Kidney (tissue), 14 donors: Measurements from ENCODE around the gene RBM23. TPM values are rescaled to one million over a fixed set of nuclear protein-coding genes. Genes with fewer than 3 reads are reported as not detected.
A peak's percentile ranks its signal among the peaks of the same experiment; 100 is the strongest.

Experiments used
- DNase-seq, 5 donors: peaks; one replicate each; pipeline ENCODE4 v3.0.0-alpha.2; 2013 to 2020
- FAIRE-seq: peaks from 2 replicates; lab custom pipeline; 2012; peaks lifted over from hg19 to GRCh38; lab: Jason Lieb, UNC
- H3K27ac ChIP-seq, 2 donors: one replicate each; pipeline ENCODE4 v1.7.0; 2013; ENCODE audit warnings: low read depth in 2 of 2, low read length in 2 of 2, inconsistent platforms in 1 of 2
- H3K27me3 ChIP-seq: one replicate; pipeline ENCODE4 v1.7.1; 2013; ENCODE audit warnings: low read length, inconsistent platforms; ENCODE audit not compliant: control insufficient read depth, insufficient read depth
- H3K36me3 ChIP-seq, 3 donors: one replicate each; pipeline versions ENCODE4 v1.7.0 to v1.7.1; 2013; ENCODE audit warnings: low read length in 3 of 3, control low read depth in 1 of 3, inconsistent platforms in 1 of 3; ENCODE audit not compliant: insufficient read depth in 3 of 3, control insufficient read depth in 2 of 3
- H3K4me1 ChIP-seq, 3 donors: one replicate each; pipeline versions ENCODE4 v1.7.0 to v1.7.1; 2013; ENCODE audit warnings: low read length in 3 of 3, inconsistent platforms in 1 of 3, low read depth in 1 of 3; ENCODE audit not compliant: control insufficient read depth in 2 of 3, insufficient read depth in 2 of 3
- H3K4me3 ChIP-seq, 3 donors: one replicate each; pipeline versions ENCODE4 v1.7.0 to v1.8.1; 2013; ENCODE audit warnings: low read length in 3 of 3, control low read depth in 1 of 3, inconsistent platforms in 1 of 3
- H3K9ac ChIP-seq, 3 donors: one replicate each; pipeline versions ENCODE4 v1.7.0 to v1.7.1; 2013; ENCODE audit warnings: low read length in 3 of 3, control low read depth in 1 of 3, inconsistent platforms in 1 of 3
- H3K9me3 ChIP-seq, 3 donors: one replicate each; pipeline versions ENCODE4 v1.7.0 to v1.7.1; 2013; ENCODE audit warnings: low read length in 3 of 3, control low read depth in 1 of 3, inconsistent platforms in 1 of 3; ENCODE audit not compliant: control insufficient read depth in 2 of 3, insufficient read depth in 1 of 3
- intact Hi-C: fragments of 100-400 bp; cut with DNase I; formaldehyde crosslinking; loops from one replicate; pipeline ENCODE4 v1.11.1; 2022
- polyA plus RNA-seq: library from polyadenylated mRNA; stranded (reverse); fragments of 350-450 nt; fragmentation: Illumina TruSeq; extraction: RNeasy Lipid Tissue Mini Kit (QIAGEN cat#74804); gene quantifications from one replicate; pipeline ENCODE4 v1.2.3, GENCODE V29; 2014; ENCODE audit warnings: low read depth, low replicate concordance; ENCODE audit not compliant: insufficient read depth
- total RNA-seq: library from RNA; stranded (reverse); fragmentation: NEBNext Ultra II Directional; extraction: Animal tissue kit (Norgen Biotek cat#: 25700); gene quantifications from one replicate; pipeline ENCODE4 v1.2.1, GENCODE V29; 2021
- TF ChIP-seq, protein P1 (sequence below): IDR thresholded peaks from 3 replicates; pipeline ENCODE4 v1.5.1; 2012; ENCODE audit warnings: mild to moderate bottlenecking, moderate library complexity, borderline replicate concordance; ENCODE audit not compliant: insufficient read depth; ENCODE audit errors: extremely low read depth
- donor health status: control.
- donor health status: control.
- donor health status: control.
- donor health status: control.
- donor health status: control.
- donor health status: DM: yes; HTN: yes; CAD: no.
- donor health status: Normal renal cell carcinoma (clear cell type).

The RBM23 gene
- total and polyA plus RNA-seq, 2 donors from 2014 or later = 44.8 to 93.6 TPM

DNA sequence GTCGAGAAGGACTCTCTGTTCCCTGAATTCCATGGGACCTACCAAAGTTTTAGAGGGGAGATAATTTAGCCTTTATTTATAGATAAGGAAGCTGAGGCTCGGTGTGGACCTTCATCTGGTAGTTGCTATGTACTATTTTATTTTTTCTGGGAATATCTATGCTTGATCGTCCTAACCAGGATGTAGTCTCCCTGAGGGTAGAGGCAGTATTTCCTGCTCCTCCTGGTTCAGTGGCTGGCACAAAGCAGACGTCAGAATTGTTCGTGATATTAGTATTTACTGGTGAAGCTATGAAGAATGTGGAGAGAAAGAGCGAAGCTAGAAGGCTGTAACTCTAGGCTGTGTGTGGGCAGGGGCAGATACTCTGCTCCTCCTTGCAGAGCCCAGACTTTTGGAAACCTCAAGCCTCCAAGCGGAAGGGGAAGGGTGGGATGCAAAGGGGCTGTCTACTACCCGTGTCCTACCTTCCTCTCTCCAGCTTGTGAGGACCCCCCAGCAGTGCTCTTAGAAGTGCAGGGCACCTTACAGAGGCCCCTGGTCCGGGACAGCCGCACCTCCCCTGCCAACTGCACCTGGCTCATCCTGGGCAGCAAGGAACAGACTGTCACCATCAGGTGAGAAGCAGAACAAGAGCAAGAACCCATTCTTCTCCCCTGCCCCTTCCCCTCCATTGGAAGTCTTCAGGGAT is 46.0 kb downstream of the RBM23 start:
- H3K4me3 ChIP-seq = peak overlapping the region; percentile 47 to 75 (median 63)
- FAIRE-seq (no peak), DNase-seq (peak in 2 of 5 donors; percentile 52 to 56)
- TF ChIP-seq, protein P1, sequence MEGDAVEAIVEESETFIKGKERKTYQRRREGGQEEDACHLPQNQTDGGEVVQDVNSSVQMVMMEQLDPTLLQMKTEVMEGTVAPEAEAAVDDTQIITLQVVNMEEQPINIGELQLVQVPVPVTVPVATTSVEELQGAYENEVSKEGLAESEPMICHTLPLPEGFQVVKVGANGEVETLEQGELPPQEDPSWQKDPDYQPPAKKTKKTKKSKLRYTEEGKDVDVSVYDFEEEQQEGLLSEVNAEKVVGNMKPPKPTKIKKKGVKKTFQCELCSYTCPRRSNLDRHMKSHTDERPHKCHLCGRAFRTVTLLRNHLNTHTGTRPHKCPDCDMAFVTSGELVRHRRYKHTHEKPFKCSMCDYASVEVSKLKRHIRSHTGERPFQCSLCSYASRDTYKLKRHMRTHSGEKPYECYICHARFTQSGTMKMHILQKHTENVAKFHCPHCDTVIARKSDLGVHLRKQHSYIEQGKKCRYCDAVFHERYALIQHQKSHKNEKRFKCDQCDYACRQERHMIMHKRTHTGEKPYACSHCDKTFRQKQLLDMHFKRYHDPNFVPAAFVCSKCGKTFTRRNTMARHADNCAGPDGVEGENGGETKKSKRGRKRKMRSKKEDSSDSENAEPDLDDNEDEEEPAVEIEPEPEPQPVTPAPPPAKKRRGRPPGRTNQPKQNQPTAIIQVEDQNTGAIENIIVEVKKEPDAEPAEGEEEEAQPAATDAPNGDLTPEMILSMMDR = no peak
- H3K9me3 ChIP-seq = no peaks in the 10 kb centered on the region
- H3K27me3 ChIP-seq = no peaks in the 10 kb centered on the region
- intact Hi-C loops = no loop called here
- H3K9ac ChIP-seq = peak overlapping the region; percentile 34 to 81 (median 47)
- peaks cover 6 to 12% (median 6%) of the 10 kb centered on the region in 3 donors for H3K4me1 ChIP-seq
- H3K27ac ChIP-seq = peak overlapping the region; percentile 98 to 99
- peaks cover 2 to 49% (median 29%) of the 10 kb centered on the region in 3 donors for H3K36me3 ChIP-seq

DNA sequence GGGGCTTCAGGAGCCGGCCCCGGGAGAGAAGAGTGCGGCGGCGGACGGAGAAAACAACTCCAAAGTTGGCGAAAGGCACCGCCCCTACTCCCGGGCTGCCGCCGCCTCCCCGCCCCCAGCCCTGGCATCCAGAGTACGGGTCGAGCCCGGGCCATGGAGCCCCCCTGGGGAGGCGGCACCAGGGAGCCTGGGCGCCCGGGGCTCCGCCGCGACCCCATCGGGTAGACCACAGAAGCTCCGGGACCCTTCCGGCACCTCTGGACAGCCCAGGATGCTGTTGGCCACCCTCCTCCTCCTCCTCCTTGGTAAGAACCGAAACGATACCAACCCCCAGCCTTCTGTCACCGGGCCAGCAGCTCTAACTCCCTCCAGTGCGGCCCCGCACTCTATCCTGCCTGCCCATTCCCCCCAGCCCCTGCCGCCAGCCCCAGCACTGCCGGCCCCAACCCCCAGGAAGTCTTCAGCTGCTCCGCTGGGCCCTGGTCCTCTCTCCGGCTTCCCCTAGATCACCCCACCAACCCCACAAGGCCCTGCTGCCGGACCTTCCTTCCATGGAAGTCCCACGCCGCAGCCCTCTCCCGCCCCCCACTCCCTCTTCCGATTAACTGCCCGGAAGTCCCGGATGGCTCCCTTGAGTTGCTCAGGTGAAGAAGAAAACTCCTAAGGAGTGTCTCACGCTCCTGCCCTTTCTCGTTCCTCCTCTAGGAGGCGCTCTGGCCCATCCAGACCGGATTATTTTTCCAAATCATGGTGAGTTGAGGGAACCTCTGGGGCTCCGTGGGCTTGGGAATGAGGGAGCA is 46.7 kb downstream of the RBM23 start:
- H3K27ac ChIP-seq = peak overlapping the region; percentile 98 to 99
- H3K36me3 ChIP-seq = peaks cover 2 to 42% (median 27%) of the 10 kb centered on the region in 3 donors
- TF ChIP-seq, protein P1 = peak; percentile 97
- H3K27me3 ChIP-seq = no peaks in the 10 kb centered on the region
- peak overlapping the region; percentile 34 to 81 (median 47) for H3K9ac ChIP-seq
- FAIRE-seq = no peak
- H3K4me1 ChIP-seq = peaks cover 6 to 12% (median 6%) of the 10 kb centered on the region in 3 donors
- peak overlapping the region; percentile 47 to 75 (median 63) for H3K4me3 ChIP-seq
- DNase-seq = peak; percentile 91 to 97 (median 94)
- H3K9me3 ChIP-seq = no peaks in the 10 kb centered on the region
- intact Hi-C loops = no loop called here

DNA sequence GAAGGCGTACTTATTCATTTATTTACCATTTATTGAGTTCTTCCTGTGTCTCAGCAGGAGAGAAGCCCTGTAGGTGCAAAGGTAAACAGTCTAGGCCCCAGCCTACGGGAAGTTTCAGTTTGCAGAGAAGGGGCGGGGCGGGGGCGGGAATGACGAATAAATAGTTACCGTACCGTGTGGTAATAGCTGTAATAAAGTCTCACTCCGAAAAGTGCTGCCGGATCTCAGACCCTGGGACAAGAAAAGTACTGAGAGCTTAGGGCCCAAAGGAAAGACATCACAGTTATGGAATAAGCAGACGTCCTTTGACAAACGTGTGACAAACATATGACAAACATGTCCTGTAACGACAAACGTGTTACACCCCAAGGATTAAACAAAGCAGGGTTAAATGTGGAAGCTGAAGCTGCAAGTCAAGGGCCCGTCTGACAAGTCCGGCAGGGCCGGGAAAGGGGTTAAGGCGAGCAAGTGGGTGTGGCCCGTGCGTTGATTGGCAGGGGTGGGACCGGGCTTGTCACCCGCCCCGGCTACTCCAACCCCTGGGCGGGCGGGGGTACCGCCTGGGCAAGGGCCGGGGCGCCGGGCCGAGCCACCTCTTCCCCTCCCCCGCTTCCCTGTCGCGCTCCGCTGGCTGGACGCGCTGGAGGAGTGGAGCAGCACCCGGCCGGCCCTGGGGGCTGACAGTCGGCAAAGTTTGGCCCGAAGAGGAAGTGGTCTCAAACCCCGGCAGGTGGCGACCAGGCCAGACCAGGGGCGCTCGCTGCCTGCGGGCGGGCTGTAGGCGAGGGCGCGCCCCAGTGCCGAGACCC is 47.5 kb downstream of the RBM23 start, which contains the start of gene LRP10:
LRP10 (plus strand) TSS at position 517 of the 809 bp plus-strand sequence. CDS start 564 bp downstream, outside the sequence.
- DNase-seq (peak; percentile 95 to 97 (median 96)), FAIRE-seq (no peak)
- Histone ChIP-seq H3K9ac (peak within 1 kb of the TSS; percentile 39 to 89 (median 47)), H3K27ac (peak within 1 kb of the TSS; percentile 98 to 99), H3K4me3 (peak within 1 kb of the TSS; percentile 63 to 92 (median 75)), H3K27me3 (no peaks in the 10 kb centered on the region), H3K36me3 (peaks cover 2 to 35% (median 23%) of the 10 kb centered on the region in 3 donors), H3K4me1 (peaks cover 6 to 12% (median 6%) of the 10 kb centered on the region in 3 donors), H3K9me3 (no peaks in the 10 kb centered on the region)
- TF ChIP-seq, protein P1 = no peak
- intact Hi-C loops = no loop called here
